Measurements from ENCODE around the gene ASB10.

GRCh38 chr7:151141855-151142685, 45.0 kb downstream of the ASB10 start:
- no peak for TF ChIP-seq RCOR1 (IDR thresholded peaks at IDR 0.05; ENCODE audit: insufficient replicate concordance, low read length)
- no peak for TF ChIP-seq CTCF (conservative IDR thresholded peaks at IDR 0.05; ENCODE audit: low read depth, low read length)
- no peak for TF ChIP-seq BHLHE40 (IDR thresholded peaks at IDR 0.05; ENCODE audit: low read depth, low read length)
- no peak for TF ChIP-seq FOS (IDR thresholded peaks at IDR 0.05; ENCODE audit: low read depth, low read length)
- no peak for TF ChIP-seq POLR2A (IDR thresholded peaks at IDR 0.05; ENCODE audit: low read depth, low read length)

All from IMR-90 (cell line).